Adipocyte (in vitro differentiated cells): ENCODE measurements around the gene KRT6C.
"Not testable (repeated sequence)": the region's sequence is repeated elsewhere in the genome, so short reads cannot be mapped to it uniquely, and the experiment has no call there.

Source experiments
- DNase-seq: peaks from one replicate; pipeline ENCODE4 v3.0.0-alpha.2; 2015; ENCODE audit warnings: low read depth
- H3K27me3 ChIP-seq: replicated peaks from 2 replicates; pipeline ENCODE4 v1.7.0; 2013; ENCODE audit warnings: mild to moderate bottlenecking, low read length, moderate library complexity; ENCODE audit not compliant: control insufficient read depth, insufficient read depth
- H3K36me3 ChIP-seq: 2 replicates; pipeline ENCODE4 v1.7.0; 2013; ENCODE audit warnings: low read length, mild to moderate bottlenecking, moderate library complexity; ENCODE audit not compliant: control insufficient read depth, insufficient read depth, severe bottlenecking
- H3K4me1 ChIP-seq: 2 replicates; pipeline ENCODE4 v1.7.0; 2013; ENCODE audit warnings: mild to moderate bottlenecking, low read length, moderate library complexity; ENCODE audit not compliant: control insufficient read depth, insufficient read depth
- H3K4me3 ChIP-seq: 2 replicates; pipeline ENCODE4 v1.7.0; 2013; ENCODE audit warnings: mild to moderate bottlenecking, low read length, moderate library complexity
- H3K9ac ChIP-seq: 2 replicates; pipeline ENCODE4 v1.7.0; 2013; ENCODE audit warnings: mild to moderate bottlenecking, low read length, moderate library complexity
- H3K9me3 ChIP-seq: 2 replicates; pipeline ENCODE4 v1.7.0; 2013; ENCODE audit warnings: mild to moderate bottlenecking, low read length, moderate library complexity; ENCODE audit not compliant: control insufficient read depth

Gene KRT6C

DNA sequence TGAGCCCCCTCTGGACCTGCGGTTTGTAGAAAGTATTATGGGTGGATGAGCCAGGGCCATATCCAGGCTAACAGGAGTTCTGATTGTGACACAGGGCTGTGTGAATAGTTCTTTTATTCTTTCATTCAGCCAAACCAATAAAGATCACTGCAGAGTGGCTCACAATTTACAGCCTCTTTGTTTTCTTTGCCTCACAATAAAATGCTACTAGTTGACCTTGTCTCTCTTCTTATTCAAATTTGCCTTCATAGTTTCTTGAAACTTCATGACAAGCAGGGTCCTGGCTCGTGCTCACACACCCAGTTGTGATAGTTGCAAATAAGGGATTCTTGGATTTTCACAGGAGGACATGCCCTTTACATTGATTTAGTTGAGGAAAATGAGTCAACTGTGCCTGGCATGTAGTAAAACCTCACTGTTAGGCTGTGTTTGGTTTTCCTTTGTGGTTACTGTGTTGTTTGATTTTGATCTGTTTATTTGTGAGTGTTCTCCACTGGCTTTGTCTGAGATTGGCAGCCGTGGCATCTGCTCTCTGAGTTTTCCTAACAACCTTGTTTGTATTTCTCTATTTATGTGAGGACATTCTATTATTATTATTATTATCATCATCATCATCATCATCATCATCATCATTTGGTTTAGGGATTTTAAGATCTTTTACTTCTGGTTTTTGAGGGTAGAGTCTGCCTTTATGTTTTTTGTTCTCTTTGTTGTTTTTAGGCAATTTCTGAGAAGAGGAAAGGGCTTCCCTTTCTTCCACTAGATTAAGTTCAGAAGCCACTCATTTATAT lies 19.0 kb downstream of the KRT6C start:
- peaks cover 4% of the 10 kb centered on the region for H3K27me3 ChIP-seq
- no peaks in the 10 kb centered on the region for H3K36me3 ChIP-seq
- no peaks in the 10 kb centered on the region for H3K4me1 ChIP-seq
- no peak overlapping the region for H3K9ac ChIP-seq
- H3K9me3 ChIP-seq, result no peaks in the 10 kb centered on the region
- DNase-seq, result no peak
- H3K4me3 ChIP-seq, result no peak overlapping the region

DNA sequence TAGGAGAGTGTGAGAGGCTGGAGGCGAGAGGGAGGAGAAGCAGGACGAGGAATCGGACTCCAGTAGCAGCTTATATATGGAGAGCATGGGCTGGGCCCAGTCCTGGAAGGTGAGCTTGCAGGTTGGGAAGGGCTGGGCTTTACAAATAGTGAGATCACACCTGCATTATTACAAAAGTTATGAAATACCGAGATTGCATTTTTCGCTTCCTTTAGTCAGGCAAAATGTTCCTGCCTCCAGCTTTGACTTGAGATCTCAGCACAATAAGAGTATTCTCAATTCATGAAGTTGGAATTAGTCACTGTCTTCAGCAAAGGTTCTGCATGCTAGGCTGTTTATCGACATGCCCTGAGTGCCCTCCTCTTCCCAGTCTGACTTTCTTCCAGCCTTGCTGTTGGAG lies 21.5 kb downstream of the KRT6C start, which contains the start of gene KRT6B:
Gene KRT6B (minus strand): TSS at position 46 of the 400 bp plus-strand sequence. CDS start 68 bp downstream, outside the sequence.
- Histone ChIP-seq H3K4me1 (no peaks in the 10 kb centered on the region), H3K9me3 (no peaks in the 10 kb centered on the region), H3K9ac (no peak within 1 kb of the TSS), H3K4me3 (no peak within 1 kb of the TSS), H3K27me3 (peaks cover 12% of the 10 kb centered on the region), H3K36me3 (no peaks in the 10 kb centered on the region)
- no peak for DNase-seq

DNA sequence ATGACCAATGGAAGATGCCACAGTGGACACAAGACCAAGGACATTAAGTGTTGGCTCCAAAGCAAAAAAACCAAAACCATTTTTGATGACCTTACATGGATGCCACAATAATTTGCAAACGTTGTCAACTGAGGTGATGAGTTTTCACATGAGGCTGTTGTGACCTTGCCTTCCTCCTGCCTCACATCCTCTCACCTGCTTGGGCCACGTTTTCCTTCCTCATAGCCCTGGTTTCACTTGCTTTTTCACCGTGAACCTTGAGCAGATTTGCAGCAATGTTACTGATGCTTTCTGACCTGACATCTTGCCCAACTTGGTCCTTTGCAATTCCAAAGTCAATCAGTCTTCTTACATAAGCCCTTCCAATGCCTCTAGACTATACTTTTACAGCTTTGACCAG lies 25.4 kb downstream of the KRT6C start:
- peaks cover 2% of the 10 kb centered on the region for H3K4me1 ChIP-seq
- no peak for DNase-seq
- H3K27me3 ChIP-seq, result peaks cover 17% of the 10 kb centered on the region
- no peaks in the 10 kb centered on the region for H3K36me3 ChIP-seq
- H3K9me3 ChIP-seq, result no peaks in the 10 kb centered on the region
- H3K9ac ChIP-seq, result no peak overlapping the region
- H3K4me3 ChIP-seq, result no peak overlapping the region

DNA sequence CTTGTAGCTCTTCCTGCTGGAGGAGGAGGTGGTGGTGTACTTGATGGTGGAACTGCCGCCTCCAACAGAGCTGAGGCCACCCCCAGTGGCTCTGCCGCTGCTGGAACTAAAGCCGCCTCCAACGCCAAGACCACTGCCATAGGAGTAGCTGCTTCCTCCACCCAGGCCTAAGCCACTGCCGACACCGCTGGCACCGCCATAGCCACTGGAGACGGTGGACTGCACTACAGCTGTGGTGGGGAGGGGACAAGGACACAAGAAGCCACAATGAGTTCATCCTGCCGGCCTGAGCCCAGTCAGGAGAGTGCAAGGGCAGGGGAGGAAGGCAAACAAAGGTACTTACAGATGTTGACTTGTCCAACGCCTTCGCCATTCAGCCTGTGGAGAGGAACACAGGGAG lies 26.4 kb downstream of the KRT6C start:
- Histone ChIP-seq H3K27me3 (peaks cover 17% of the 10 kb centered on the region), H3K4me1 (peaks cover 12% of the 10 kb centered on the region)
- not testable (repeated sequence) for H3K4me3 ChIP-seq, DNase-seq, H3K9me3 ChIP-seq, H3K9ac ChIP-seq, H3K36me3 ChIP-seq

DNA sequence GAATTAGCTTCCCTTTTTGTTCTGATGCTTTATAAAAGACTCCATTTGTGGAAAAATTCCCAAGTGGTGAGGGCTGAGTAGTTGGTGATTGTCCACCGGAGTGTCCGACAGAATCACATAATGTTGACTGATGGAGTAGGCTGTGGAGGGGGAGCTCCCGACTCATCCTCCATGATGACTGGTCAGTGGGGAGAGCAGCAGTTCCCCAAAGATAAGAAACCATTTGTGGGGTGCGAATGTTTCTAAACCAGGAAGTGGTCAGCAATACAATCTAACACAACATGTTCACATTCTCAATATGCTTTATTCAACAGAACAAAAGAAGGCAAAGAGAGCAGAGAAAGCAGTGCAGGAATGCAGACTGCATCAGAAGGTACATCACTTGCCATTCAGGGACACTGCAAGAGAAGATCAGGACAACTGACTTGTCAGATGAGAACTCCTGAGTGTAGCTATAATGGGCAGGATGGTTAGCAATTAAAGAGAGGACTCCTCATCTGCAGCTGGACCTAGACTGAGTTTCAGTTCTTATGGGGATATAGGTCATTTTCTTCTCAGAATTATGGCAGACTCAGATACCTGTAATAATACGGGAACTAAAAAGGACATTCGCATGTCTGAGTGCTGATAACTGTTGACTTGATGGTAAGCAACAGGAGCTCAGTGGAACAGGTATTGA lies 27.1 kb downstream of the KRT6C start:
- Histone ChIP-seq H3K4me3 (no peak overlapping the region), H3K4me1 (peaks cover 19% of the 10 kb centered on the region), H3K27me3 (peaks cover 17% of the 10 kb centered on the region), H3K9ac (no peak overlapping the region), H3K9me3 (no peaks in the 10 kb centered on the region), H3K36me3 (no peaks in the 10 kb centered on the region)
- no peak for DNase-seq

DNA sequence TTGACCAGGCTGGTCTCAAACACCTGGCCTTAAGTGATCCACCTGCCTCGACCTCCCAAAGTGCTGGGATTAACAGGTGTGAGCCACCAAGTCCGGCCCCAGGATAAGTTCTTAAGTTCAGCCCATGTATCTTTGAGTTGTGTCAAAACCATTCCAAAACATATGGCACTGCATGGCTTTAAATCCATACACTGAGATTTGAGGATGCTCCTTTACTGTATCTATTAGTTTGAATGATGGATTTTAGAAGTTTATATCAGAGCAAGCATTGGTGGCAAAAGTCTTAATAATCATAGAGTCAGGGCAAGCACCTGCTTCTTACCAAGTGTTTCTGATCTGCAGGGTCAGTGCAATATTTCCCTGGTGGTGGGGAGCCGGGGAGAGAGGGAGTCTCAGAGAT lies 27.7 kb downstream of the KRT6C start:
- peaks cover 26% of the 10 kb centered on the region for H3K4me1 ChIP-seq
- peaks cover 17% of the 10 kb centered on the region for H3K27me3 ChIP-seq
- H3K4me3 ChIP-seq, result no peak overlapping the region
- H3K36me3 ChIP-seq, result no peaks in the 10 kb centered on the region
- H3K9me3 ChIP-seq, result no peaks in the 10 kb centered on the region
- H3K9ac ChIP-seq, result no peak overlapping the region
- DNase-seq, result no peak

DNA sequence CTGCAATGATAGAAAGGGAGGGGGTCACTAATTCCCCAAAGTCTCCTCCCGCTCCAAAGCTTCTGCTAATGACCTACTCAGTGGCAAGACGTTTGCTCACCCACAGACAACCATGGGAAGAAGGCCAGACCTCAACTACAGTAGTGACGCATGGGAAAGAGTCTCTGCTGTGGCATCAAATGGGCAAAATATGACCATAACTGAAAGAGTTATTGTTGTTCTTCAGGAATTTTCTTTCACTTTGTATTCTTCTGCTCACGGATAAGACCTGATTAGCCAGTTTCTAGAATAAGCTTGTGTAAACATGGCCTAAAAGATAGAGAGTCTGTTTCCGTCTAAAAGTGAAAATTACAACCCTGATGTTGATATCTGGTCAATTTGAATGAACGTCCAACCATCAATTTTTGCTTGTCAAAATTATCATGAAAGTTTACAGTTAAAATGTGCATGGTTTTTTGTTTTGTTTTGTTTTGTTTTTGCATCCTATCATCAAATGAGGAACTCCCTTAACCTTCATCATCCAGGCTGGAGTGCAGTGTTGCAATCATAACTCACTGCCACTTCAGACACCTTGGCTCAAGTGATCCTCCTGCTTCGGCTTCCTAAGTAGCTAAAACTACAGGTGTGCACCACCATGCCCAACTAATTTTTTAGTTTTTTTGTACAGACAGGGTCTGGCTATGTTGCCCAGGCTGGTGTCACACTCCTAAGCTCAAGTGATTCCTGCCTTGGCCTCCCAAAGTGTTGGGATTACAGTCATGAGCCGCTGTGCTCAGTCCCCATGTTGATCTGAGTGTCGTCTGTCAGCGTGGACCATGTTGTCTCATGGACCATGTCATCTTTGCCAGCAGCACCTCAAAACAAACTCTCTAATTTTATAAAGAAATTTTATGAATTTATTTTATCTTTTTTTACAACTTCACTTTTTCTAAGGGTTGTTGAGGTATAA lies 28.7 kb downstream of the KRT6C start:
- Histone ChIP-seq H3K9ac (no peak overlapping the region), H3K27me3 (peaks cover 12% of the 10 kb centered on the region), H3K4me1 (peaks cover 26% of the 10 kb centered on the region), H3K36me3 (no peaks in the 10 kb centered on the region), H3K9me3 (no peaks in the 10 kb centered on the region), H3K4me3 (no peak overlapping the region)
- DNase-seq, result no peak

DNA sequence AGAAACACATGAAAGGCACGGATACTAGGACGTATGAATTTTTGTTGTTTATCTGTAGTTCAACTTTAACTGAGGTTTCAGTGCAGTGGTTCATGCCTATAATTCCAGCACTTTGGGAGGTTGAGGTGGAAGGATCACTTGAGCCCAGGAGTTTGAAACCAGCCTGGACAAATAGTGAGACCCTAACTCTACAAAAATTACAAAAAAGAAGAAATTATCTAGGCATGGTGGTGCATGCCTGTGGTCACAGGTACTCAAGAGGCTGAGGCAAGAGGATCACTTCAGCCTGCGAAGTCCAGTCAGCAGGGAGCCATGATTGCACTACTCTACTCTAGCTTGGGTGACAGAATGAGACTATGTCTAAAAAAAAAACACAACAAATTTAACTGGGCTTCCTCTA lies 29.6 kb downstream of the KRT6C start:
- no peaks in the 10 kb centered on the region for H3K36me3 ChIP-seq
- no peak overlapping the region for H3K4me3 ChIP-seq
- peaks cover 26% of the 10 kb centered on the region for H3K4me1 ChIP-seq
- no peaks in the 10 kb centered on the region for H3K9me3 ChIP-seq
- H3K27me3 ChIP-seq, result peaks cover 10% of the 10 kb centered on the region
- DNase-seq, result no peak
- H3K9ac ChIP-seq, result no peak overlapping the region

DNA sequence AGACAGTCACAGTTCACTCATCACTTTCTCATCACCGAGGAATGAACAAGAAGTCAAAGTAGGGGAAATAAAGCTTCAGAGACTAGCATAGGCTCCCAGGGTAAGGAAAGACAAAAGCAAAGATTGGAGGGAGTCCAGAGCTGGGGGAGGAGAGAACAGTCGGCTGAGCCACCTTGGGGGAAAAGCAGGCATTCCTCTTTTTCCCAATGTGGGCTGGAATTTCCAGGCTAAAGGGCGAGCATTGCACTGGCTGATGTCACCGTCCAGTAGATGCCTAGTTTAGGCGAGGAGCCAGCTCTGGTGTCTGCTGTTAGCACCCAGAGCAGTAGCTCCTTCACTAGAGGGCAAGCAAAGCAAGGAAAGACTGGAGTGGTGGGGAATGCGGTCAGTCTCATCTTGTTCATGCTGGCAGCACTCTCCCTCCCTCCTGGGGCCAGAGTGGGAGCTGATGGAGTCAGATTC lies 31.0 kb downstream of the KRT6C start:
- peak overlapping the region; percentile 19 for H3K9ac ChIP-seq
- H3K4me1 ChIP-seq, result peaks cover 26% of the 10 kb centered on the region
- H3K9me3 ChIP-seq, result no peaks in the 10 kb centered on the region
- H3K4me3 ChIP-seq, result peak overlapping the region; percentile 9
- peak; percentile 16 for DNase-seq
- peaks cover 5% of the 10 kb centered on the region for H3K27me3 ChIP-seq
- no peaks in the 10 kb centered on the region for H3K36me3 ChIP-seq

DNA sequence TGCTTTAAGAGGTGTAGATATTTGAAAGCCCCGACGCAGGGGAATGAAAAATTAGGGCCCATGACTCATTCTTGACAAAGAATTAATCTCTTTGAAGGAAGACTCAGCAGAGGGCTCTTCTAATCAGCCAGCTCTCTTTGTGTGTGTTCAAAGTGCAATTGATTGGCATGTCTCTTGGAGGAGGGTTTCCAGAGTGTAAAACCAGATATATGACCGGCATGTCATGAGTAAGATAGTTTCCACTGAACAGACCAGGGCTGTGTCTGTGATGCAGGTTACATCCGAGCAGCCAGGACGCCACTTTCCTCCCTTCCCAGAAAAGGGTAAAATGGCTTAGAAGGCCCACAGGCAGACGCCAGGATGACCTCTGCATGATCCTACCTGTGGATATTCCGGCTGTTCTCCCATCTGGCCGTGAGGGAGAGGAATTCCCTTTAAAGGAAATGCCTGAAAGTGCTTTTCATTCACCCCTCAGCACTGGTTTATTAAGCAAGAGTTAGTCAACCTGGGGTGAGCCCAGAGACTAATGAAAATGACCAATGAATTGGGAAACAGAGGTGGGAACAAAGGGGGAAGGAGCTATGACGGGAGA lies 32.2 kb downstream of the KRT6C start:
- H3K4me1 ChIP-seq, result peaks cover 26% of the 10 kb centered on the region
- no peaks in the 10 kb centered on the region for H3K36me3 ChIP-seq
- no peak overlapping the region for H3K9ac ChIP-seq
- H3K27me3 ChIP-seq, result peaks cover under 1% of the 10 kb centered on the region
- H3K4me3 ChIP-seq, result no peak overlapping the region
- DNase-seq, result no peak
- H3K9me3 ChIP-seq, result no peaks in the 10 kb centered on the region
